GM12878 (cell line): ENCODE data around the gene RPLP1. TPM values are rescaled to one million over a fixed set of nuclear protein-coding genes. Genes with fewer than 3 reads are reported as not detected.
A peak's percentile ranks its signal among the peaks of the same experiment; 100 is the strongest.

Source experiments
- ASH2L ChIP-seq: fragments of 300-600, 200-600 bp; sonication (generic); IDR thresholded peaks from 2 replicates; pipeline ENCODE4 v1.6.1; 2017; ENCODE audit warnings: low read depth, mild to moderate bottlenecking, borderline replicate concordance
- ATF7 ChIP-seq: fragments of 450-650 bp; IDR thresholded peaks from 2 replicates; pipeline ENCODE4 v1.6.1; 2016; ENCODE audit warnings: low read depth, mild to moderate bottlenecking
- DPF2 ChIP-seq: fragments of 450-650 bp; IDR thresholded peaks from 2 replicates; pipeline ENCODE4 v1.6.1; 2017; ENCODE audit warnings: mild to moderate bottlenecking
- GABPA ChIP-seq: IDR thresholded peaks from 2 replicates; pipeline ENCODE4 v1.6.1; 2014; ENCODE audit warnings: antibody characterized with exemption, low read depth, mild to moderate bottlenecking, inconsistent platforms
- HDAC2 ChIP-seq: fragments of 200-600 bp; sonication (generic); IDR thresholded peaks from 2 replicates; pipeline ENCODE4 v1.6.1; 2017
- RAD51 ChIP-seq: fragments of 450-650 bp; IDR thresholded peaks from 2 replicates; pipeline ENCODE4 v1.6.1; 2016; ENCODE audit warnings: moderate library complexity, mild to moderate bottlenecking, inconsistent platforms
- RELA ChIP-seq: fragments of 450-650 bp; IDR thresholded peaks from 2 replicates; pipeline ENCODE4 v1.8.0; 2014; ENCODE audit warnings: borderline replicate concordance; ENCODE audit not compliant: partially characterized antibody
- SP1 ChIP-seq: IDR thresholded peaks from one replicate; pipeline ENCODE4 v1.6.1; 2011; ENCODE audit warnings: low read depth, low read length
- SPI1 ChIP-seq: IDR thresholded peaks from 2 replicates; pipeline ENCODE4 v1.6.1; 2011; ENCODE audit warnings: low read depth, mild to moderate bottlenecking, low read length, moderate library complexity, borderline replicate concordance; ENCODE audit not compliant: insufficient read depth
- SUZ12 ChIP-seq: fragments of 200-600 bp; sonication (generic); IDR thresholded peaks from one replicate; pipeline ENCODE4 v1.6.1; 2018; ENCODE audit warnings: antibody characterized with exemption, mild to moderate bottlenecking; ENCODE audit not compliant: unreplicated experiment
- polyA plus RNA-seq, 11 experiments: library from polyadenylated mRNA; depleted of rRNA in 4 of 11; unstranded in 6 of 11; stranded (reverse) in 5 of 11; fragments of >200 nt; fragmentation: Nextera tagmentation in 4 of 11; fragmentation: Illumina TruSeq in 1 of 11; extraction: Ambion mirVana in 4 of 11; extraction: Trizol in 1 of 11; gene quantifications; 1 replicate in 1 of 11; 2 replicates in 10 of 11; pipeline versions ENCODE4 v1.2.1 to v1.2.3, GENCODE V29; 2011 to 2016; ENCODE audit warnings: inconsistent platforms in 2 of 11, missing spikeins in 2 of 11, low read depth in 1 of 11
- total RNA-seq, 4 experiments: library from RNA; depleted of rRNA in 3 of 4; stranded (reverse); fragments of >200 nt in 3 of 4; fragmentation: Illumina TruSeq in 1 of 4; extraction: Trizol in 1 of 4; gene quantifications; 2 replicates each; pipeline versions ENCODE4 v1.2.1 to v1.2.3, GENCODE V29; 2013 to 2021
- TF ChIP-seq, protein P1 (sequence below): fragments of 450-650 bp; conservative IDR thresholded peaks from 2 replicates; pipeline ENCODE4 v1.6.1; 2017; ENCODE audit warnings: mild to moderate bottlenecking, moderate library complexity
- TF ChIP-seq, protein P2 (sequence below): fragments of 450-650 bp; IDR thresholded peaks from 2 replicates; pipeline ENCODE4 v1.6.1; 2017; ENCODE audit warnings: mild to moderate bottlenecking
- TF ChIP-seq, protein P3 (sequence below): fragments of 450-650 bp; IDR thresholded peaks from 2 replicates; pipeline ENCODE4 v1.6.1; 2018; ENCODE audit warnings: borderline replicate concordance, mild to moderate bottlenecking; ENCODE audit not compliant: partially characterized antibody

Gene RPLP1
- total and polyA plus RNA-seq, 10 of the 15 experiments (the other 5 are each of a cell fraction or from before 2014, with no cell fraction given), result 217 to 3,098 (median 1,664) TPM

DNA sequence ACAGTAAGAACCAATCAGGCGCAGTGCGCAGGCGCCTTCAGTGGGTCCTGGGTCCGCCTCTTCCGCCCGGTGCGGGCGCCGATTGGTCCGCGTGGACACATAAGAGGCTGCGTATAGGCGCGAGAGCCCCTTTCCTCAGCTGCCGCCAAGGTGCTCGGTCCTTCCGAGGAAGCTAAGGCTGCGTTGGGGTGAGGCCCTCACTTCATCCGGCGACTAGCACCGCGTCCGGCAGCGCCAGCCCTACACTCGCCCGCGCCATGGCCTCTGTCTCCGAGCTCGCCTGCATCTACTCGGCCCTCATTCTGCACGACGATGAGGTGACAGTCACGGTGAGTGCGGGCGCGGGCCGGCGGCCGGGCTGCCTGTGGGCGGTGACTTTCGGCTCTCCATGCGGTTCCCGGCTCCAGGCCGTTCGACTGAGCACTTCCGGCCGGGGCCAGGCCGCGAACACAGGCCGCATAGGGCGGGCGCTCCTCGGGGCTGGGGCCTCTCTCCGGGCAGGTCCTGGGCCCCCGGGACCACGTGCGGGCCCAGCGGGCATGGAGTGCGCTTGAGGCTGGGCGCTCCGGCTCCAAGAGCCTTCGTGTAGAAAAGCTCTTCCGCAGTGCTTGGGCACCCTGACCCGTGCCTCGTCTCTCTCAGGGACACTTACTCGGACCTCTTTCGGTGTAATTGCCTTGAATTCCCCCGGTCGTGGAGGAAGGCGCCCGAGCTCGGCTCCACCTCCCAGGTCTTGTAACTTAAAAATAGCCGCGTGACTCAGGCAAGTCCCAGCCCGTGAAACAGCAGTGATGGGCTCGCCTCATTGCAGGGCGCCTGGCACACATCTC, at the start of gene RPLP1 (continued):
- no peak; the same call in 1 of the 2 replicates for TF ChIP-seq ASH2L
- peak; percentile 75; the same call in 1 of the 2 replicates for TF ChIP-seq GABPA
- peak; percentile 64 for TF ChIP-seq RELA
- peak; percentile 77 for TF ChIP-seq SP1
- TF ChIP-seq, protein P1, sequence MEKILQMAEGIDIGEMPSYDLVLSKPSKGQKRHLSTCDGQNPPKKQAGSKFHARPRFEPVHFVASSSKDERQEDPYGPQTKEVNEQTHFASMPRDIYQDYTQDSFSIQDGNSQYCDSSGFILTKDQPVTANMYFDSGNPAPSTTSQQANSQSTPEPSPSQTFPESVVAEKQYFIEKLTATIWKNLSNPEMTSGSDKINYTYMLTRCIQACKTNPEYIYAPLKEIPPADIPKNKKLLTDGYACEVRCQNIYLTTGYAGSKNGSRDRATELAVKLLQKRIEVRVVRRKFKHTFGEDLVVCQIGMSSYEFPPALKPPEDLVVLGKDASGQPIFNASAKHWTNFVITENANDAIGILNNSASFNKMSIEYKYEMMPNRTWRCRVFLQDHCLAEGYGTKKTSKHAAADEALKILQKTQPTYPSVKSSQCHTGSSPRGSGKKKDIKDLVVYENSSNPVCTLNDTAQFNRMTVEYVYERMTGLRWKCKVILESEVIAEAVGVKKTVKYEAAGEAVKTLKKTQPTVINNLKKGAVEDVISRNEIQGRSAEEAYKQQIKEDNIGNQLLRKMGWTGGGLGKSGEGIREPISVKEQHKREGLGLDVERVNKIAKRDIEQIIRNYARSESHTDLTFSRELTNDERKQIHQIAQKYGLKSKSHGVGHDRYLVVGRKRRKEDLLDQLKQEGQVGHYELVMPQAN, result peak; percentile 87
- TF ChIP-seq SUZ12, result no peak
- TF ChIP-seq, protein P2, sequence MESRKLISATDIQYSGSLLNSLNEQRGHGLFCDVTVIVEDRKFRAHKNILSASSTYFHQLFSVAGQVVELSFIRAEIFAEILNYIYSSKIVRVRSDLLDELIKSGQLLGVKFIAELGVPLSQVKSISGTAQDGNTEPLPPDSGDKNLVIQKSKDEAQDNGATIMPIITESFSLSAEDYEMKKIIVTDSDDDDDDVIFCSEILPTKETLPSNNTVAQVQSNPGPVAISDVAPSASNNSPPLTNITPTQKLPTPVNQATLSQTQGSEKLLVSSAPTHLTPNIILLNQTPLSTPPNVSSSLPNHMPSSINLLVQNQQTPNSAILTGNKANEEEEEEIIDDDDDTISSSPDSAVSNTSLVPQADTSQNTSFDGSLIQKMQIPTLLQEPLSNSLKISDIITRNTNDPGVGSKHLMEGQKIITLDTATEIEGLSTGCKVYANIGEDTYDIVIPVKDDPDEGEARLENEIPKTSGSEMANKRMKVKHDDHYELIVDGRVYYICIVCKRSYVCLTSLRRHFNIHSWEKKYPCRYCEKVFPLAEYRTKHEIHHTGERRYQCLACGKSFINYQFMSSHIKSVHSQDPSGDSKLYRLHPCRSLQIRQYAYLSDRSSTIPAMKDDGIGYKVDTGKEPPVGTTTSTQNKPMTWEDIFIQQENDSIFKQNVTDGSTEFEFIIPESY, result no peak
- TF ChIP-seq, protein P3, sequence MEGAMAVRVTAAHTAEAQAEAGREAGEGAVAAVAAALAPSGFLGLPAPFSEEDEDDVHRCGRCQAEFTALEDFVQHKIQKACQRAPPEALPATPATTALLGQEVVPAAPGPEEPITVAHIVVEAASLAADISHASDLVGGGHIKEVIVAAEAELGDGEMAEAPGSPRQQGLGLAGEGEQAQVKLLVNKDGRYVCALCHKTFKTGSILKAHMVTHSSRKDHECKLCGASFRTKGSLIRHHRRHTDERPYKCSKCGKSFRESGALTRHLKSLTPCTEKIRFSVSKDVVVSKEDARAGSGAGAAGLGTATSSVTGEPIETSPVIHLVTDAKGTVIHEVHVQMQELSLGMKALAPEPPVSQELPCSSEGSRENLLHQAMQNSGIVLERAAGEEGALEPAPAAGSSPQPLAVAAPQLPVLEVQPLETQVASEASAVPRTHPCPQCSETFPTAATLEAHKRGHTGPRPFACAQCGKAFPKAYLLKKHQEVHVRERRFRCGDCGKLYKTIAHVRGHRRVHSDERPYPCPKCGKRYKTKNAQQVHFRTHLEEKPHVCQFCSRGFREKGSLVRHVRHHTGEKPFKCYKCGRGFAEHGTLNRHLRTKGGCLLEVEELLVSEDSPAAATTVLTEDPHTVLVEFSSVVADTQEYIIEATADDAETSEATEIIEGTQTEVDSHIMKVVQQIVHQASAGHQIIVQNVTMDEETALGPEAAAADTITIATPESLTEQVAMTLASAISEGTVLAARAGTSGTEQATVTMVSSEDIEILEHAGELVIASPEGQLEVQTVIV, result no peak
- no peak for TF ChIP-seq SPI1
- TF ChIP-seq HDAC2, result no peak; the same call in 1 of the 2 replicates
- TF ChIP-seq ATF7, result no peak
- TF ChIP-seq DPF2, result peak; percentile 84; the same call in 1 of the 2 replicates
- TF ChIP-seq RAD51, result 0 out of 2 replicates have a peak, but pooled peaks have one; percentile 25
